ENCODE measurements around the gene RALGPS2. TPM values are rescaled to one million over a fixed set of nuclear protein-coding genes. Genes with fewer than 3 reads are reported as not detected.
A peak's percentile ranks its signal among the peaks of the same experiment; 100 is the strongest.

The RALGPS2 gene
- total and polyA plus RNA-seq, 2 donors (not counting 1 experiment from before 2014, with no cell fraction given) = 59.6 to 251 TPM

GRCh38 chr1:178724376-178724727, 692 bp upstream of the RALGPS2 start:
- Mint-ChIP-seq H3K4me3 (peak overlapping the region; percentile 97), H3K27ac (peak overlapping the region; percentile 99), H3K27me3 (no peaks in the 10 kb centered on the region), H3K9me3 (ENCODE audit: insufficient read depth) (no peaks in the 10 kb centered on the region), H3K4me1 (peaks cover 51% of the 10 kb centered on the region)
- H3K79me2 ChIP-seq (ENCODE audit: control insufficient read depth, insufficient read depth, low read length) = peaks cover 48% of the 10 kb centered on the region
- peak overlapping the region; percentile 93 for H2AFZ ChIP-seq (ENCODE audit: insufficient read depth, low read depth, low read length, poor library complexity, severe bottlenecking)
- peaks cover 8% of the 10 kb centered on the region for H4K20me1 ChIP-seq (ENCODE audit: control insufficient read depth, insufficient read depth, low read length, poor library complexity, severe bottlenecking)
- POLR2A ChIA-PET = interaction anchor here (1.2 to 4.2 kb wide), 7 partner anchors 21 to 182 kb away, joined by 3 to 48 read pairs (median 6); no protein-coding TSS in a partner anchor
- no peaks in the 10 kb centered on the region for H3K27me3 ChIP-seq (replicated peaks in 1 of 4; ENCODE audit: control extremely low read depth in 1 of 4, control insufficient read depth in 3 of 4, insufficient read depth in 4 of 4, low read length in 3 of 4)
- 100% methylated on average over 2 of the region's 5 CpGs for WGBS (ENCODE audit: insufficient coverage)
- peaks cover 0 to 27% of the 10 kb centered on the region in 2 experiments for H3K36me3 ChIP-seq (replicated peaks in 1 of 2; ENCODE audit: control extremely low read depth in 1 of 2, control insufficient read depth in 1 of 2, extremely low read depth in 1 of 2, insufficient read depth in 2 of 2, low read length in 1 of 2)
- peak overlapping the region; percentile 80 to 91 for H3K27ac ChIP-seq (ENCODE audit: low read length in 2 of 2)
- H3K9me3 ChIP-seq (ENCODE audit: control extremely low read depth in 1 of 3, control insufficient read depth in 2 of 3, insufficient read depth in 1 of 3, low read length in 2 of 3) = no peaks in the 10 kb centered on the region
- ATAC-seq (ENCODE audit: low read depth) (no peak), DNase-seq (no peak)
- H3K4me3 ChIP-seq (ENCODE audit: control extremely low read depth in 1 of 5, extremely low read depth in 1 of 5, insufficient read depth in 1 of 5, low read depth in 2 of 5, low read length in 4 of 5) = peak overlapping the region; percentile 55 to 99 (median 73)
- peak overlapping the region; percentile 94 for H3K9ac ChIP-seq (ENCODE audit: low read length)
- CTCF ChIA-PET = interaction anchor here (0.7 to 6.7 kb wide), 9 partner anchors 20 to 198 kb away, joined by 3 to 106 read pairs (median 5); no protein-coding TSS in a partner anchor
- intact Hi-C loops (cut with micrococcal nuclease) = loop anchor here (2.0 kb wide), 1 partner anchor 302 kb away; no protein-coding TSS in a partner anchor
- peaks cover 19 to 22% of the 10 kb centered on the region in 2 donors for H3K4me1 ChIP-seq (ENCODE audit: control insufficient read depth in 2 of 2, insufficient read depth in 2 of 2, low read length in 2 of 2)
- H3K4me2 ChIP-seq (replicated peaks; ENCODE audit: low read depth, low read length, poor library complexity, severe bottlenecking) = peak overlapping the region; percentile 90
- no peak for TF ChIP-seq CTCF (IDR thresholded peaks at IDR 0.05)
- TF ChIP-seq EZH2 (IDR thresholded peaks at IDR 0.05; ENCODE audit: borderline replicate concordance, insufficient read depth, low read depth, low read length, poor library complexity, severe bottlenecking) = no peak

- POLR2A ChIA-PET = interaction anchor here (0.6 to 4.2 kb wide), 14 partner anchors 9 to 183 kb away, joined by 3 to 48 read pairs (median 5); no protein-coding TSS in a partner anchor
- H2AFZ ChIP-seq (ENCODE audit: insufficient read depth, low read depth, low read length, poor library complexity, severe bottlenecking) = peak overlapping the region; percentile 62
- WGBS (ENCODE audit: insufficient coverage) = under 1% methylated on average over 75 of the region's 75 CpGs
- peak; percentile 64 for DNase-seq
- ATAC-seq (ENCODE audit: low read depth) = peak; percentile 25
- Mint-ChIP-seq H3K27ac (peak overlapping the region; percentile 94), H3K4me1 (peaks cover 52% of the 10 kb centered on the region), H3K27me3 (no peaks in the 10 kb centered on the region), H3K4me3 (peak overlapping the region; percentile 96), H3K9me3 (ENCODE audit: insufficient read depth) (no peaks in the 10 kb centered on the region)
- TF ChIP-seq CTCF (IDR thresholded peaks at IDR 0.05) (no peak), EZH2 (IDR thresholded peaks at IDR 0.05; ENCODE audit: borderline replicate concordance, insufficient read depth, low read depth, low read length, poor library complexity, severe bottlenecking) (no peak)
- peaks cover 0 to 39% of the 10 kb centered on the region in 2 experiments for H3K36me3 ChIP-seq (replicated peaks in 1 of 2; ENCODE audit: control extremely low read depth in 1 of 2, control insufficient read depth in 1 of 2, extremely low read depth in 1 of 2, insufficient read depth in 2 of 2, low read length in 1 of 2)
- peak overlapping the region; percentile 90 for H3K4me2 ChIP-seq (replicated peaks; ENCODE audit: low read depth, low read length, poor library complexity, severe bottlenecking)
- peak overlapping the region; percentile 94 for H3K9ac ChIP-seq (ENCODE audit: low read length)
- CTCF ChIA-PET = interaction anchor here (0.9 to 6.7 kb wide), 23 partner anchors 9 to 278 kb away, joined by 3 to 106 read pairs (median 5); no protein-coding TSS in a partner anchor
- peak overlapping the region; percentile 70 to 99 (median 79) for H3K4me3 ChIP-seq (ENCODE audit: control extremely low read depth in 1 of 5, extremely low read depth in 1 of 5, insufficient read depth in 1 of 5, low read depth in 2 of 5, low read length in 4 of 5)
- intact Hi-C loops (cut with micrococcal nuclease) = loop anchor here (1.0 to 5.0 kb wide), 8 partner anchors 37 to 642 kb away; partner anchors contain the start of genes AXDND1 and TOR3A
- no peaks in the 10 kb centered on the region for H3K27me3 ChIP-seq (replicated peaks in 1 of 4; ENCODE audit: control extremely low read depth in 1 of 4, control insufficient read depth in 3 of 4, insufficient read depth in 4 of 4, low read length in 3 of 4)
- H3K27ac ChIP-seq (ENCODE audit: low read length in 2 of 2) = peak overlapping the region; percentile 78 to 90
- H4K20me1 ChIP-seq (ENCODE audit: control insufficient read depth, insufficient read depth, low read length, poor library complexity, severe bottlenecking) = peaks cover 12% of the 10 kb centered on the region
- peaks cover 26 to 30% of the 10 kb centered on the region in 2 donors for H3K4me1 ChIP-seq (ENCODE audit: control insufficient read depth in 2 of 2, insufficient read depth in 2 of 2, low read length in 2 of 2)
- H3K79me2 ChIP-seq (ENCODE audit: control insufficient read depth, insufficient read depth, low read length) = peaks cover 60% of the 10 kb centered on the region
- peaks cover 0 to under 1% (median 0%) of the 10 kb centered on the region in 3 donors for H3K9me3 ChIP-seq (ENCODE audit: control extremely low read depth in 1 of 3, control insufficient read depth in 2 of 3, insufficient read depth in 1 of 3, low read length in 2 of 3)
Observed at GRCh38 chr1:178725466-178726086, 532 bp downstream of the RALGPS2 start.

All from B cell (primary cell).